ENCODE data around the gene SCFD2.

SCFD2 gene

DNA sequence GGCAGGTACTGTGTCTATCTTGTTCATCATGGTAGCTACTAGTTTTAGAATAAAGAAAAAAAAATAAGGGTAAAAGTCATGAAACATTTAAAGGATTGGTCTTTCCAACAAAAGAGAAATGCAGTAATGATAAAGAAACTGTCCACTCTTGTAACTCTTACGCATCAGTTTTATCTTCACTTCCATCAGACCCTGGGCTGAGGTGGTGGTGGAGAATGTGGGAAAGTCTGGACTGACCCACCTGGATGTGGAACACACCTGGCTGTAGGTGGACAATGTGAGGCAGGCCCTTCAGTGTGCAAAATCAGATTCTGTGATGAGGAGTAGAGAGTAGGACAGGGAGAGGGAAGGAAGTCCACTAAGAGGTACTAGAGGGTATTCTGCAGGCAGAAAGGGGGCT, 375.2 kb downstream of the SCFD2 start:
- TF ChIP-seq CTCF (IDR thresholded peaks at IDR 0.05; ENCODE audit: insufficient read depth, low read length, poor library complexity, severe bottlenecking) = no peak
- H3K4me3 ChIP-seq (replicated peaks; ENCODE audit: low read depth, low read length) = no peak overlapping the region
- DNase-seq (ENCODE audit: extremely low read depth, insufficient read length) = no peak
- no peaks in the 10 kb centered on the region for H3K36me3 ChIP-seq (ENCODE audit: control insufficient read depth, insufficient read depth, low read length)
- H3K27me3 ChIP-seq (replicated peaks; ENCODE audit: control insufficient read depth, insufficient read depth, low read length) = no peaks in the 10 kb centered on the region

DNA sequence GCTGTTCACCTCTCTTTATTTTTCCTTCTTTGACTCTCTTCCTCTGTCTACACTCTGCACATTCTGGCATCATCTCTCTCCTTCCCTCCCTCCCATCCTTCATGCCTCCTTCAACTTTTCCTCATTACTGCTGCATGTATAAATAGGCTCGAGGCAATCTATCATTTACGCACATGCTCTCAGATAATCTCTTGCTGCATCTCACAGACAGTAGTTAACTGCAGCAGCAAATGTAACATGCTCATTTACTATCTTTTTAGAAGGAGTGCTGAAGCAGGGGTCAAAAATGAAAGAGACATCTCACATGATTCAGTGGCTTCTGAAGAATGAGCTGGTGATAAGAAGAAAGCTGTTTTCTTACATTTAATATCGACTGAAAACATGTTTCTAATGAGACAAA, 376.0 kb downstream of the SCFD2 start:
- TF ChIP-seq CTCF (IDR thresholded peaks at IDR 0.05; ENCODE audit: insufficient read depth, low read length, poor library complexity, severe bottlenecking) = no peak
- DNase-seq (ENCODE audit: extremely low read depth, insufficient read length) = no peak
- Histone ChIP-seq H3K36me3 (ENCODE audit: control insufficient read depth, insufficient read depth, low read length) (no peaks in the 10 kb centered on the region), H3K27me3 (replicated peaks; ENCODE audit: control insufficient read depth, insufficient read depth, low read length) (no peaks in the 10 kb centered on the region), H3K4me3 (replicated peaks; ENCODE audit: low read depth, low read length) (no peak overlapping the region)

DNA sequence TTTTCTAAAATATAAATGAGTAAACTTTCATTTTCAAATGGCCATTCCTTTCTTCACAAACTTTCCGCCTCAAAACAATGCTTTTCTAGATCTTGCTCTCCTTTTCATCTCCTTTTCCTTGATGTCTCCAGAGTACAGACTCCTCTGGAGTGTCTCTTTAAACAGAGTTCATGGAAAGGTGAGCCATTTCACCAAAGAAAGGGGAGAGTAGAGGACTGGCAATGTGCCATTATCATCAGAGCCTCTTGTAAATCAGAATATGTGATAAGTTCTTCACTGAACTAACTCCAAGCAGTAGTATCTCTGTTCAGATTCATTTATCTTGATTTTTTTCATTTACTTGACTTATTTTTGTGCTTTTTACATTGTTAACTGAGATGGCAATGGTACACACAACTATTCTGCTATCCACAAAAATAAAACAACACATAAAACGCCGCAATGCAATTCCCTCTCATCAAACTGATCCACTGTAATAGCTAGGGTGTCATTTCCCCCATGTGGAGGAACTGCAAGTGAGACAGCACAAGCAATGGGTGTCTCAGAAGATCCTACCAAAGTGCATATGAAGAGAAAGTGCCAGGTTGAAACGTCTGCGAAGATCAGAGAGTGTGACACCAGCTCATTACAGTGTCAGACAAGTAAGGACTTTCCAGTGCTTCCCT, 378.3 kb downstream of the SCFD2 start:
- DNase-seq (ENCODE audit: extremely low read depth, insufficient read length) = no peak
- no peak for TF ChIP-seq CTCF (IDR thresholded peaks at IDR 0.05; ENCODE audit: insufficient read depth, low read length, poor library complexity, severe bottlenecking)
- no peaks in the 10 kb centered on the region for H3K36me3 ChIP-seq (ENCODE audit: control insufficient read depth, insufficient read depth, low read length)
- no peak overlapping the region for H3K4me3 ChIP-seq (replicated peaks; ENCODE audit: low read depth, low read length)
- no peaks in the 10 kb centered on the region for H3K27me3 ChIP-seq (replicated peaks; ENCODE audit: control insufficient read depth, insufficient read depth, low read length)

GRCh38 chr4:52984462-52984881, 381.4 kb downstream of the SCFD2 start:
- Histone ChIP-seq H3K36me3 (ENCODE audit: control insufficient read depth, insufficient read depth, low read length) (no peaks in the 10 kb centered on the region), H3K27me3 (replicated peaks; ENCODE audit: control insufficient read depth, insufficient read depth, low read length) (no peaks in the 10 kb centered on the region), H3K4me3 (replicated peaks; ENCODE audit: low read depth, low read length) (no peak overlapping the region)
- DNase-seq (ENCODE audit: extremely low read depth, insufficient read length) = no peak
- no peak for TF ChIP-seq CTCF (IDR thresholded peaks at IDR 0.05; ENCODE audit: insufficient read depth, low read length, poor library complexity, severe bottlenecking)

GRCh38 chr4:52983563-52984303, 382.1 kb downstream of the SCFD2 start:
- no peak for DNase-seq (ENCODE audit: extremely low read depth, insufficient read length)
- Histone ChIP-seq H3K27me3 (replicated peaks; ENCODE audit: control insufficient read depth, insufficient read depth, low read length) (no peaks in the 10 kb centered on the region), H3K36me3 (ENCODE audit: control insufficient read depth, insufficient read depth, low read length) (no peaks in the 10 kb centered on the region)

More at GRCh38 chr4:52983563-52984303, 382.1 kb downstream of the SCFD2 start:
- no peak overlapping the region for H3K4me3 ChIP-seq (replicated peaks; ENCODE audit: low read depth, low read length)
- peak; percentile 54 for TF ChIP-seq CTCF (IDR thresholded peaks at IDR 0.05; ENCODE audit: insufficient read depth, low read length, poor library complexity, severe bottlenecking)
